Panc1 (cell line): ENCODE data around the gene STMP1. TPM values are rescaled to one million over a fixed set of nuclear protein-coding genes. Genes with fewer than 3 reads are reported as not detected.

Experiments
- ATAC-seq: fragments of 200-7000 bp; cut with Tn5 transposase; 2 replicates; pipeline ENCODE4 v1.9.1; 2020; ENCODE audit warnings: mild to moderate bottlenecking, moderate library complexity
- BruUV-seq: library from RNA; stranded (reverse); fragments of 400-500 nt; replicated peaks from 2 replicates; lab custom pipeline; 2021; lab: Mats Ljungman, UMichigan
- CTCF ChIA-PET: fragments of 300-600 bp; sonication (Branson Sonifier 250); formaldehyde crosslinking; loops from one replicate; lab custom pipeline; 2022; ENCODE audit warnings: antibody characterized with exemption; lab: Charles Lee
- POLR2A ChIA-PET: fragments of 300-600 bp; sonication (Branson Sonifier 250); formaldehyde crosslinking; loops from one replicate; lab custom pipeline; 2022; ENCODE audit warnings: antibody characterized with exemption; lab: Charles Lee
- DNase-seq: peaks from one replicate; pipeline ENCODE4 v3.0.0-alpha.2; 2010; ENCODE audit warnings: low read depth, low spot score
- H3K27ac ChIP-seq: 2 replicates; pipeline ENCODE4 v1.5.1; 2011; ENCODE audit warnings: mild to moderate bottlenecking, low read length, inconsistent platforms
- H3K27me3 ChIP-seq: fragments of 200-500 bp; sonication (Bioruptor generic); 2 replicates; pipeline ENCODE4 v1.6.0; 2014; ENCODE audit warnings: low read length, inconsistent platforms; ENCODE audit not compliant: control insufficient read depth, insufficient read depth
- H3K36me3 ChIP-seq: fragments of 200-500 bp; sonication (Bioruptor generic); 2 replicates; pipeline ENCODE4 v1.5.1; 2014; ENCODE audit warnings: inconsistent platforms, mild to moderate bottlenecking, low read length, moderate library complexity; ENCODE audit not compliant: control insufficient read depth, insufficient read depth
- H3K4me1 ChIP-seq: 2 replicates; pipeline ENCODE4 v1.5.1; 2011; ENCODE audit warnings: inconsistent platforms, mild to moderate bottlenecking, low read length, moderate library complexity; ENCODE audit not compliant: control insufficient read depth, insufficient read depth
- H3K4me3 ChIP-seq, 2 experiments: 2 replicates each; pipeline ENCODE4 v1.5.1; 2011 to 2012; ENCODE audit warnings: low read depth in 2 of 2, low read length in 2 of 2, mild to moderate bottlenecking in 2 of 2, inconsistent platforms in 1 of 2, moderate library complexity in 1 of 2
- H3K9me3 ChIP-seq: fragments of 200-500 bp; sonication (Bioruptor generic); 2 replicates; pipeline ENCODE4 v1.5.1; 2014; ENCODE audit warnings: low read depth, mild to moderate bottlenecking, inconsistent platforms, low read length, moderate library complexity; ENCODE audit not compliant: control insufficient read depth, insufficient read depth
- CTCF ChIP-seq: fragments of 450-650 bp; IDR thresholded peaks from 2 replicates; pipeline ENCODE4 v1.5.1; 2017; ENCODE audit warnings: mild to moderate bottlenecking
- POLR2AphosphoS5 ChIP-seq: IDR thresholded peaks from 2 replicates; pipeline ENCODE4 v1.6.1; 2012; ENCODE audit warnings: mild to moderate bottlenecking, low read depth, low read length, moderate library complexity
- REST ChIP-seq, 2 experiments: IDR thresholded peaks; 2 replicates each; pipeline ENCODE4 v1.6.1; 2011 to 2012; ENCODE audit warnings: low read depth in 2 of 2, control low read depth in 1 of 2, low read length in 1 of 2, mild to moderate bottlenecking in 1 of 2, moderate library complexity in 1 of 2; ENCODE audit not compliant: insufficient read depth in 1 of 2
- SIN3A ChIP-seq: IDR thresholded peaks from 2 replicates; pipeline ENCODE4 v1.6.1; 2012; ENCODE audit warnings: low read depth, mild to moderate bottlenecking, low read length, moderate library complexity, borderline replicate concordance; ENCODE audit not compliant: insufficient read depth
- TCF7L2 ChIP-seq: IDR thresholded peaks from 2 replicates; pipeline ENCODE4 v1.6.1; 2011; ENCODE audit warnings: mild to moderate bottlenecking, low read depth, low read length, inconsistent platforms
- in situ Hi-C: cut with HindIII; loops from 2 replicates; pipeline ENCODE4 v1.10.0; 2016; ENCODE audit warnings: low sequenced_read_pairs, low pct_unique_long_range_greater_than_20kb
- intact Hi-C: fragments of 100-400 bp; cut with micrococcal nuclease; formaldehyde crosslinking; loops from one replicate; pipeline ENCODE4 v1.10.0; 2022; ENCODE audit not compliant: unreplicated experiment
- total RNA-seq: library from RNA; stranded (reverse); gene quantifications from one replicate; pipeline ENCODE4 v1.2.1, GENCODE V29; 2021; ENCODE audit not compliant: unreplicated experiment

Gene STMP1
- total RNA-seq, 1 experiment from 2014 or later = 29.5 TPM

DNA sequence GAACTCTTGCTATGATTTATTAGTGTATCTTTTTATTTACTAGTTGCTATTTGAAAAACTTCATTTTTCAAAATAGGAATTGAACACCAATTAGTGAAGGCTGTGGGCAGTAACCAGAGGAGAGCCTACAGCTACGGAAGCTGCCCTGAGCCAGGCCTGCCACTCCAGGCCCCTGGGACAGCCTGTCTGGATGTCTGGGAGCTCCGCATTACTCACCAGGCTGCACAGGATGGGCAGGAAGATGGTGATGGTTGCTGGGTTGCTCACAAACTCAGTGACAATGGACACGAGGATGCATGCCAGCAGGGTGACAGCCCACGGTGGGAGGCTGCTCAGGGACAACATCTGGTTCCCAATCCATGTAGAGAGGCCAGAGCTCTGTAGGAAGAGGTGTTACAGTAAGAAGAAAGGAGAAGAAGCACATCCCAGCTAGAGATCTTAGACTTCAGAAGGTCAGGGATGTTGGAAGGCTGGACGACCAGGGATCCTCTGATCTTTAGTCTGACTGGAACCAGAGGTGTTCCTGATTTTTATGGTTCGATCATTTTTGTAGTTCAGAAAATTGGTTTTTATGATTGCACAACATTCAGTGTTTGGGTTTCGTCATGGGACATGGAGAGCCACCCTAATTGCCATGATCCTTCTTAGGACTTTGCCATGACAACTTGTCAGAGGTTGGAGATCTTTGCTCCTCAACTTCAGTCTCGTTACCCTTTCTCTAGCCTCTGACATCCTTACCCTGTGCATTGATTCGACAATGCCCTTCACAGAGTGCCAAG is 23.2 kb downstream of the STMP1 start:
- in situ Hi-C loops (no loop called here), intact Hi-C loops (no loop called here)
- CTCF ChIA-PET = no interaction called here
- POLR2A ChIA-PET = no interaction called here
- Histone ChIP-seq H3K9me3 (no peaks in the 10 kb centered on the region), H3K27ac (no peak overlapping the region), H3K4me3 (no peak overlapping the region), H3K36me3 (no peaks in the 10 kb centered on the region), H3K4me1 (no peaks in the 10 kb centered on the region), H3K27me3 (no peaks in the 10 kb centered on the region)
- BruUV-seq = no TSS peak
- ATAC-seq (no peak), DNase-seq (no peak)
- TF ChIP-seq POLR2AphosphoS5 (no peak), TCF7L2 (no peak), SIN3A (no peak), REST (IDR thresholded peaks at IDR 0.05; ENCODE audit: insufficient read depth in 1 of 2, low read depth in 2 of 2, low read length in 1 of 2) (no peak), CTCF (no peak)

DNA sequence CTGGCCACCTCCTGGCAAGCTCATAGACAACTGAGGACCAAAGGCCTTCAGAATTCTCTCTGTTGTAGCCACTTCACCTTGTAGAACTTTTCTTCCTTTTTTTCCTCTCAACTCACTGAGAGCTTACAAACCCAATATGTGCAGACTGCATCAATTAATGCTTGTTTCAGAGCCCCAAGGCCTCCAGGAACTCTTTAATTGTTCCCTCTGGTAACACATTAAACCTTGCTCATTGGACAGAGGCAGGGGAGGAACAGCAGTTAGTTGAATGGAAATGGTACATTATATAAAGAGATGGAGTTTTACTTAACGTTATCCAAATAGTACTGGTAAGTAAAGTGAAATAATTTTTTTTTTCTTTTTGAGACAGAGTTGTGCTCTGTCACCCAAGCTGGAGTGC is 25.2 kb downstream of the STMP1 start:
- Histone ChIP-seq H3K4me1 (no peaks in the 10 kb centered on the region), H3K27ac (no peak overlapping the region), H3K27me3 (no peaks in the 10 kb centered on the region), H3K36me3 (no peaks in the 10 kb centered on the region), H3K9me3 (no peaks in the 10 kb centered on the region), H3K4me3 (no peak overlapping the region)
- ATAC-seq = no peak
- in situ Hi-C loops (no loop called here), intact Hi-C loops (no loop called here)
- ChIA-PET CTCF (no interaction called here), POLR2A (no interaction called here)
- DNase-seq = no peak
- BruUV-seq = no TSS peak
- TF ChIP-seq TCF7L2 (no peak), POLR2AphosphoS5 (no peak), REST (IDR thresholded peaks at IDR 0.05; ENCODE audit: insufficient read depth in 1 of 2, low read depth in 2 of 2, low read length in 1 of 2) (no peak), CTCF (no peak), SIN3A (no peak)
